OCI-M2 (cell line): ENCODE results near the gene EIF4G1.
"Not testable (repeated sequence)": the region's sequence is repeated elsewhere in the genome, so short reads cannot be mapped to it uniquely, and the experiment has no call there.

ENCODE experiments used
- DNase-seq: peaks from one replicate; lab custom pipeline; 2025; ENCODE audit not compliant: unreplicated experiment; lab: John Stamatoyannopoulos, UW

Gene EIF4G1

GRCh38 chr3:184314363-184314699 lies at the start of gene EIF4G1:
TSS of gene EIF4G1 (plus strand) at chr3:184314606. CDS start at chr3:184315797, 1,191 bp downstream.
- no peak for DNase-seq

DNA sequence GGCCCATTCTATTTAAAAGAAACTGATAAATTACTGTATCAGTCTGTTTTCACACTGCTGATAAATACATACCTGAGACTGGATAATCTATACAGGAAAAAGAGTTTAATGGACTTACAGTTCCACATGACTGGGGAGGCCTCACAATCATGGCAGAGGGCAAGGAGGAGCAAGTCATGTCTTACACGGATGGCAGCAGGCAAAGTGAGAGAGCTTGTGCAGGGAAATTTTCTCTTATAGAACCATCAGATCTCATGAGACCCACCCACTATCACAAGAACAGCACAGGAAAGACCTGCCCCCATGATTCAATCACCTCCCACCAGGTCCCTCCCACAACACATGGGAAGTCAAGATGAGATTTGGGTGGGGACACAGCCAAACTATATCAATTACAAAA lies 47.2 kb upstream of the EIF4G1 start:
- not testable (repeated sequence) for DNase-seq

DNA sequence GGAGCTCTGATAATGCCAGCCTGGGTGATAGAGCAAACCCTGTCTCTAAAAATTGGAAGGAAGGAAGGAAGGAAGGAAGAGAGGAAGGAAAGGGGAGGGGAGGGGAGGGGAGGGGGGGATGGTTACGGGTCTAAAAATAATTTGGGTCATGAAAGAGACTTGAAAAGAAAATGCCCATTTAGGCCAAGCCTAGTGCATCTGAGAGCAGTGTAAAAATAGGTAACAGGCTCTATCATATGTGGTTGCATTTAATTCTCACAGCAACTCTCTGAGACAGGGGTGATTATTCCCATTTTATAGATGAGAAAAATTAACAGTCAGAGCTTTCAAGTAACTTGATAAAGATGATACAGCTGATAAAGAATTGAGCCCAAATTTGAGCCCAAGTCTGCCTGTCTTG lies 42.1 kb upstream of the EIF4G1 start:
- DNase-seq: no peak

DNA sequence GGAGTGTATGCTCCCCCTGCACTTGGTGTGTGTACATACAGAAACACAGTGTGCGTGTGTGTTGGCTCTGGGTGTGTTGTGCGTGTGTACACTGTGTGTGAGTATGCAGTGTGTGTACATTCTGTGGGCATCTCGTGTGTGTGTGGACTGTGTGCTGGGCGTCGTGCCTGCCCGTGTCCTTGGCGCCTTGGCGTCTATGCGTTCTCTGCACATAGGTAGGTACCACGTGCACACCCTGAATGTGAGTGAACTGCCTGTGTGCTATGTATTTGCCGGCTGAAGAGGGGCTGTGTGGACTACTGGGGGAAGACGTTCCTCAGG lies 39.1 kb upstream of the EIF4G1 start:
- no peak for DNase-seq

DNA sequence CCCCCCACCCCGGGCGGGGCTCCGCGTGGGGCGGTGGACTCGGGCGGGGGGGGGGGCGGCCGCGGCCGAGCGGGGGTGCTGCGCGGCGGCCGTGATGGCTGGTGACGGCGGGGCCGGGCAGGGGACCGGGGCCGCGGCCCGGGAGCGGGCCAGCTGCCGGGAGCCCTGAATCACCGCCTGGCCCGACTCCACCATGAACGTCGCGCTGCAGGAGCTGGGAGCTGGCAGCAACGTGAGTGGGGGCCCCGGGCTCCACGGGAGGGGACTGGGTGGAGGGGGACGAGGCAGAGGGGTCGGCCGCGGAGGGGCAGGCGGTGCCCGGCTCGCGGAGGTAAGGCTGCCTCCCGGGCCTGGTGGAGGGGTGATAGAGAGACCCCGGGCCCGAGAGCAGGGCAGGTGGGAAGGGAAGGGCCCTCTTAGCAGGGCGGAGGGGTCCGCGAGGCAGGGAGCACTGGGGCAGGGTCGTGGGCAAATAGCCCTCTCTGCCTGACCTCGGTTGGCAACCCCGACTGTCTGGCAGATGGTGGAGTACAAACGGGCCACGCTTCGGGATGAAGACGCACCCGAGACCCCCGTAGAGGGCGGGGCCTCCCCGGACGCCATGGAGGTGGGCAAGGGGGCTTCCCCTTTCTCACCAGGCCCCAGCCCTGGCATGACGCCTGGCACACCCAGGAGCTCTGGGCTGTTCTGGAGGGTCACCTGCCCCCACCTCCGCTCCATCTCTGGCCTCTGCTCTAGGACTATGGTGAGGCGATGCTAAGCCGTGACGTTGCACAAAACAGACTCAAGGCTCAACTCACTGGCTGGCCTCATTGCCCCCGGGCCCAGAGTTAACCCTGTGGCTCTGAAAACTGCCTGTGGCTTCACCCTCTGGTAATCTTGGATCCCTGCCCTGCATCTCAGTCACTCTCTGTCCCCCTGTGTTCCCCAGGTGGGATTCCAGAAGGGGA lies 38.2 kb upstream of the EIF4G1 start, which contains the start of gene ECE2:
Gene ECE2 (plus strand): TSS at position 62 of the 950 bp plus-strand sequence. CDS start 132 bp downstream, at position 194.
- no peak for DNase-seq

GRCh38 chr3:184277366-184277765 lies 37.0 kb upstream of the EIF4G1 start:
- no peak for DNase-seq

DNA sequence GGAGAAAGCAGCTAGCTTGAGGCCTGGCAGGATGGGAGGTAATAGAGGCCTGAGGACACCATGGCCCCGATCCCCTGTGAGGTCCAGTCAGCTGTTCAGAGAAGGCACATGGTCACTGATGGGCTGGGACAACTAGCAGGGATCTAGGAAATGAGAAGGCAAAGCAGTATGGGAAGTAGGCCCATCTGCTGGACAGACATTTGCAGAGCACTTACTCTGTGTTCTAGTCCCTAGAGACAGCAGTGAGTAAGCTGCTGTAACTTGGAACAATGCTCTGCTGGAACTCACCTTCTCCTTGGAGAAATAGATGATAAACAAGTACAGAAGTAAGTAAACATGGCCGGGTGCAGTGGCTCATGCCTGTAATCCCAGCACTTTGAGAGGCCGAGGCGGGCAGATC lies 31.5 kb upstream of the EIF4G1 start:
- no peak for DNase-seq

DNA sequence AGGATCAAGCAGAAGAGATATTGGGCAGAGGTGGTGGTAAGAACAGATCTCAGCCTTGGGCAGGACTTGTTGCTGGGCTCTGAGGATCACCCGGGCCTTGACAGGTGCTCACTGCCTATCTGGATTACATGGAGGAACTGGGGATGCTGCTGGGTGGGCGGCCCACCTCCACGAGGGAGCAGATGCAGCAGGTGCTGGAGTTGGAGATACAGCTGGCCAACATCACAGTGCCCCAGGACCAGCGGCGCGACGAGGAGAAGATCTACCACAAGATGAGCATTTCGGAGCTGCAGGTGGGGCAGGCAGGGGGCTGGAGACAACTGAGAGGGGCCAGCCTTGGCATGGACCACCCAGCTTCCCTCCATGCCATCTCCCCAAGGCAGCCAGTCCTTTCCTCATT lies 30.7 kb upstream of the EIF4G1 start:
- DNase-seq: no peak

DNA sequence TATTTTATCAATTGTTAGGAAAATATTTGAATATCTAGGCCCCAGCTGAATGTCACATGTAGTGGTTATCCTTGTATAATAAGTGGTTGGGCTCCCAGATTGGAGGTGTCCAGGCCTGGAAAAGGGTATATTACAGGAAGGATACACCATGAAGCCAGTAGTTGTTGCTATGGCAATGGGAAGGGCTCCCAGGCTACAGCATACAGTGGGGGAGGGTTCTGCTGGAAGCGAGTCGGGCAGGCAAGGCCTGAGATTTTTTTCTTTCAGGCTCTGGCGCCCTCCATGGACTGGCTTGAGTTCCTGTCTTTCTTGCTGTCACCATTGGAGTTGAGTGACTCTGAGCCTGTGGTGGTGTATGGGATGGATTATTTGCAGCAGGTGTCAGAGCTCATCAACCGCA lies 29.7 kb upstream of the EIF4G1 start:
- no peak for DNase-seq

DNA sequence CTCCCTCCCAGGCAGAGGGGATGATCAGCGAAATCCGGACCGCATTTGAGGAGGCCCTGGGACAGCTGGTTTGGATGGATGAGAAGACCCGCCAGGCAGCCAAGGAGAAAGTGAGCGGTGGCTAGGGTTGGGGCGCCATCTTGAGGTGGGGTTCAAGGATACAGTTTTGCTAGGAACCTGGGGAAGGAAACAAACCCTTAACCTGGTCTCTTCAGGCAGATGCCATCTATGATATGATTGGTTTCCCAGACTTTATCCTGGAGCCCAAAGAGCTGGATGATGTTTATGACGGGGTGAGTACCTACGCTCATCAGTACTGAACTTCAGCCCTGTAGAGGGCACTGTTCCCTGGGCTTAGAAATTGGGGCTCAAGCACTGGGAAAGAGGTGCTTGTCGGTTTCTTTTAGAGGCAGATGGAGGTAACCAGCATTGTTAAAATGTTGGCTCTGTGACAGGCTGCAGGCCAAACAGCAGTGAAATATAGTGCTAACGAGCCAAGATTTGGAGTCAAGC lies 24.9 kb upstream of the EIF4G1 start:
- DNase-seq: peak; percentile 15

DNA sequence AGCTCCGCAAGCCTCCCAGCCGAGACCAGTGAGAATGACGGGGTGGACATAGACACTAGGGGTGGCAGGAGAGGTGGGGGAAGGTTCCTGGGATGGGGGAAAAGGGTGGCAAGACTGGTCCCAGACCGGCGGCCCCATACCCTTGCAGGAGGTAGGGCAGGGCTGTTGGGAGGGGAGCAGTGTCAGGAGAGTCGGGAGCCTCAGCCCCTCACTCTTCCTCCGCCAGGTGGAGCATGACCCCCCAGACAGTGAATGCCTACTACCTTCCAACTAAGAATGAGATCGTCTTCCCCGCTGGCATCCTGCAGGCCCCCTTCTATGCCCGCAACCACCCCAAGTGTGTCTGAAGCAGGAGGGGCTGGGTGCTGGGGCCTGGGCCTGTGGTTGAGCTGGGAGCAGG lies 24.1 kb upstream of the EIF4G1 start:
- no peak for DNase-seq

GRCh38 chr3:184291044-184291737 lies 23.2 kb upstream of the EIF4G1 start:
- no peak for DNase-seq

- no peak for DNase-seq
Measured at GRCh38 chr3:184291738-184292445, 22.5 kb upstream of the EIF4G1 start.

DNA sequence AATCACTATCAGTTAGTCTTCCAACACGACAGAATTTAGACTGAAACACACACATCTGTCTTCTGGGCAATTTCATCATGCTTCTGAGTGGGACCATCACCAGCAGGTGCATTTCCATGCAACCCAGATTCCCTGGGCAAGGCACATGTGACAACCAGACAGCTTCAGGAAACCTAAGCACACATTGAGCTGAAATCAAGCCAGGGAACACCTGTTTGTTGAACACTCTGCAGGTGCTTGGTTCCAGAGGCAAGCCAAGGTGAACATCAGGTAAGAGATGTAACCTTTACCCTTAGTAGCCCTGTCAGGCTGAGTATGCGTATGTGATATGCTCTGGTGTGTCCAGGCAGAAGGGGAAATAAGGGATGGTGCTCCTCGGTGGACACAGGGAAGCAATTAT lies 18.6 kb upstream of the EIF4G1 start:
- DNase-seq: no peak

GRCh38 chr3:184296616-184297015 lies 17.8 kb upstream of the EIF4G1 start:
- no peak for DNase-seq

GRCh38 chr3:184298759-184299487 lies 15.5 kb upstream of the EIF4G1 start, which contains the start of gene PSMD2:
TSS of gene PSMD2 (plus strand) at chr3:184299241. CDS start at chr3:184299267, 26 bp downstream.
- peak; percentile 39 for DNase-seq

GRCh38 chr3:184299488-184300377 lies 14.7 kb upstream of the EIF4G1 start:
- DNase-seq: no peak

GRCh38 chr3:184300378-184300720 lies 14.1 kb upstream of the EIF4G1 start:
- no peak for DNase-seq

DNA sequence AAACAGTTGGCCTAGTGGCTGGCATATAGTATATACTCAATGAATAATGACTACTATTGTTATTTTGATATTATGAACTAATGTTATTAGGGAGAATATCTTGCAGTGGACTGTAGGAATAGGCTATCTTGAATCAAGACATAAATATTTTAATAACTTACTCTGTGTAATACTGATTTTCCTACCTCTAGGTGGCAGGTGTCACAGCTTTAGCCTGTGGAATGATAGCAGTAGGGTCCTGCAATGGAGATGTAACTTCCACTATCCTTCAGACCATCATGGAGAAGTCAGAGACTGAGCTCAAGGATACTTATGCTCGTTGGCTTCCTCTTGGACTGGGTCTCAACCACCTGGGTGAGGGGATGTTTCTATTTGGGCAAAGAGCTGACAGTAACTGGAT lies 8.8 kb upstream of the EIF4G1 start:
- no peak for DNase-seq
